Suprapubic skin (tissue), 4 donors: ENCODE results near the gene RNF220.

ENCODE experiments used
- CTCF ChIP-seq, 2 donors: fragments of 200-600 bp in 1 of 2; fragments of 450-650 bp in 1 of 2; sonication (generic) in 1 of 2; IDR thresholded peaks; one replicate each; pipeline ENCODE4 v1.5.1; 2016 to 2019; ENCODE audit warnings: antibody characterized with exemption in 2 of 2, mild to moderate bottlenecking in 1 of 2, moderate library complexity in 1 of 2
- POLR2A ChIP-seq, 2 donors: fragments of 450-650 bp; IDR thresholded peaks; one replicate each; pipeline ENCODE4 v1.6.1; 2017; ENCODE audit warnings: antibody characterized with exemption in 2 of 2, mild to moderate bottlenecking in 2 of 2, moderate library complexity in 2 of 2
- POLR2AphosphoS5 ChIP-seq, 3 donors: sonication (generic); formaldehyde crosslinking; IDR thresholded peaks; one replicate each; pipeline ENCODE4 v1.6.1; 2017; ENCODE audit warnings: antibody characterized with exemption in 3 of 3

GRCh38 chr1:44655609-44656008 lies 250.6 kb downstream of the RNF220 start:
- TF ChIP-seq POLR2A (IDR thresholded peaks at IDR 0.05) (no peak), POLR2AphosphoS5 (IDR thresholded peaks at IDR 0.05) (no peak), CTCF (IDR thresholded peaks at IDR 0.05) (peak in 1 of 2 donors; percentile 51)
